Activated T-cell treated with anti-CD3 and anti-CD28 coated beads for 24 hours (primary cell): ENCODE results near the gene PTPN2.

Experiments
- DNase-seq: peaks from one replicate; pipeline ENCODE4 v3.0.0-alpha.2; 2020; ENCODE audit warnings: low read depth

PTPN2 gene

DNA sequence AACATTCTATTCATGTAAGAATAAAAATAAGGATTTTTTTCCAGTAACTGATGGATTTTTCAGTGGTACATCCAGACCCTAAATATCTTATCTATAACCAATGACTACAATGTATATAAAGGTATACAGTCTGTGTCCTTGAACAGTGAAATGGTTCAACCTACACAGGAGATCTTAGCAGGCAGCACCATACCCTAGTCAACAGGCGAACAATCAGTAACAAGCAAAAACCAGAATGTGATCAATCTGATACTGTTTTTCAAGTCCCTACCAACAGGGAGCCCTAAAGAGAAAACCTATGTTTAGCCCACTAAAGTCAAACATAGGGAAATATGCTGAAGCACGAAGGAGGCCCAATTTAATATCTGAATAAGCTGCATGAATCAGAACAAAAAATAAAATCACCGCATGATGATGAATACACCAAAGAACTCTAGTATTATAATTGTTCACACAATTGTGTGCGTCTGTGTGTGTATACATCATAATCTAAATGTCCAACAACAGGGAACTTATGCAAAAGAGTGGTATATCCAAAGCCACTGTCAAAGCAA lies 26.0 kb downstream of the PTPN2 start:
- no peak for DNase-seq

DNA sequence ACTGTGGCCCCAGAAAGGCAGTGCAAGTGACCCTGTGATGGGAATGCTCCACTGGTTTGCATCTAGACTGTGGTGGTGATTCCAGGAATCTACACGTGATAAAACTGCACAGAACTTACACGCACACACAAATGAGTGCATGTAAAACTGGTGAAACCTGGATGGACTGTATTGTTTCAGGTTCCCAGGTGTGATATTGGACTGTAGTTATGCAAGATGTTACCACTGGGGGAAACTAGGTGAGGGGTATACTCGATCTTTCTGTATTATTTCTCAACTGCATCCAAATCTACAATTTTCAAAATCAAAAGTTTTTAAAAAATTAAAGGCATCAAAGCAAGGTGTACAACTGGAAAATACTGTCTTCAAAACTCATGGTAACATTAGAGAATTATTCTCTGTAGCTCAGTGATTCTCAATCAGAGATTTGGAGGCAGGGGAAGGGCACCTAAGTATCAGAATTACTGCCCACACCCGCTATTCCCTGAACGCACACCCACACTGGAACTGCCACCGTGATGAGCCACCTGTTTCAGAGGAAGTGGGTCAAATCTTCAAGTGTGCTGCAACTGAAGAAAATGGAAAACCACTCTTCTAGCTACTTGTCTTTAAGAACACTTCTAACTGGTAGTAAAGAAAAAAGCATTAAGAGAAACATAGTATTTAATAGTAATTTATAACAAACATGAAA lies 26.7 kb downstream of the PTPN2 start:
- DNase-seq: no peak

DNA sequence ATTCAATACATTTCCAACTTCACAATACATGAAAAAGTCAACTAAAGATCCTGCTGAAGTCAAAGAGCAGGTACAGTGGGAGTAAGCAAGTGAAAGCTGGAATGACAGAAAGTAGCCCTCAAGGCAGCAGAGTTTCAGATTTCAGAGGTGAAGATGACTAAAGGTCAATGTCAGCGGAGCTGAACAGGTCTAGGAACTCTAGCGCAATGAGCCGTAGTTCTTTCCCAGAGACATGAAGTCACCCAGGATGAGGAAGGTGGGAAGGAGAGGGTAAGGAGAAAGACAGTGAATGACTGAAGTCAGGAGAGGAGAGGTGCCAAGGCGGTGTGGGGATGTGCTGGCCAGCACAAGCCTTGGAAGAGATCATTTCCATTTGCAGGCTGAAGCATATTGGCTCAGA lies 28.1 kb downstream of the PTPN2 start:
- DNase-seq: no peak

DNA sequence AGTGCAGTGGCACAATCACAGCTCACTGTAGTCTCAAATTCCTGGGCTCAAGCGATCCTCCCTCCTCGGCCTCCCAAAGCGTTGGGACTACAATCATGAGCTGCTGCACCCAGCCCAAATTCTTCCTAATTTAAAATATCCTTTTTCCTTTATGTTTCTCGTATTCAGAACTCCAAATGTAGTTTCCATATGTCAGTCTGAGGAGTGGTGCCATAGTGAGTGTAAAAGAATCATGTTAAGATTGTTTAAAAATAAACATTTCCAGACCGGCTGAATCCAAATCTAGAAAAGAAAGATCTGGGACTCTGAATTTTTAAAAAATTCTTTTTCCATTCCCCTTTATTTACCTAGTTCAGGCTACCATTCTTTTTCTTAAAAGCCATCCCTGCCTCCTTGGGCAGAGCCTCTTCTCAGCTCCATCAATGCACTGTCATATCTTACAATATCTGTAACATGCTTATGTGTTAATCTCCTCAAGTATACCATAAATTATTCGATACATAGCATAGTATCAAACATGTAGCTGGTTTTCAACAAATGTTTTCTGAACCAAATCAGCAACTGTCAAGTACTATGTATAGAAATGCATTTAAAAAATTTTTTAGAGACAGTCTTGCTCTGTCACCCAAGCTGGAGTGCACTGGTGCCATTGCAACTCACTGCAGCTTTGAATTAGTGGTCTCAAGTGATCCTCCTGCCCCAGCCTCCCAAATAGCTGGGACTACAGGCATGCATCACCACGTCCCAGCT lies 31.3 kb downstream of the PTPN2 start:
- DNase-seq: no peak

DNA sequence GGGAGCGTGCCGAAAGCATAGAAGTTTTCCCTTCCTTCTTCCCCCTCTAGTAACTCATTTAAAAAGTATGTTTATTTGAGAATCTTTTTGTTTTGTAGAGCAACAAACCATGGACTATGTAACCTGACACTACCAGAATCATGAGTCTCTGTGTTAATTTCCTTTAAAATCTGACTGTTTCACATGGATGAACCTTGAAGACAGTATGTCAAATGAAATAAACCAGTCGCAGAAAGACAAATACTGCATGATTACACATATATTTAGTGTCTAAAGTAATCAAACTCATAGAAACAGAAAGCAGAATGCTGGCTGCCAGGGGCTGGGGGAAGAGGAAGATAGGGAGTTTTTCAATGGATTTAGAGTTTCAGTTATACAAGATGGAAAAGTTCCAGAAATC lies 32.3 kb downstream of the PTPN2 start:
- DNase-seq: no peak

DNA sequence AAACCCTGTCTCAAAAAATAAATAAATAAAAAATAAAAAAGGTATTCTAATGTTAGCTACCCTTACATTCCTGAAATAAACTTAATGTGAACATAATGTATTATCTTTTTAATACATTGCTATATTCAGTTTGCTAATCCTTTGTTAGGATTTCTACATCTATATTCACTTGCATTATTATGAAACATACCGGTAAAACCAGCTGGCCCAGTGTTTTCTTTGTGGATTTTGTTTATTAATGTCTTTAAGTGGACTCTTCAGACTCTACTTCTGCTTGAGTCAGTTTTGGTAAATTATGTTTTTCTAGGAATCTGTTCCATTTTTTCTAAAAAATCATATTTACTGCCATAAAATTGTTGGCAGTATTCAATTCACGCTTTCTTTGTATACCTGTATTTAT lies 34.5 kb downstream of the PTPN2 start:
- DNase-seq: no peak

DNA sequence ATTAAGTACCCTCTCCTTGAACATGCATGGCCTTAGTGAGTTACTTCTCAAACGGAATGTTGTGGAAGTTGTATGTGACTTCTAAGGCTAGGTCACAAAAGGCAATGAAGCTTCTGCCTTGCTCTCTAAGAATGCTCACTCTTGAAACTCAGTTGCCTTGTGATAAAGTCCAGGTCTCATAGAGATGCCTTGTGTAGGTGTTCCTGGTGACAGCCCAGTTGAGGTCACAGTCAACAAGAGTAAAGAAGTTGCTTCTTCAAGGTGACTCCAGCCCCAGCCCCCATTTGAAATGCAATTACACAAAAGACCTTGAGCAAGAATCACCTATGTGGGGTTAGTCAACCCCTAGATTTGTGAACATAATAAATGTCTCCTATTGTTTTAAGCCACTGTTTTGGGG lies 35.6 kb downstream of the PTPN2 start:
- DNase-seq: no peak

DNA sequence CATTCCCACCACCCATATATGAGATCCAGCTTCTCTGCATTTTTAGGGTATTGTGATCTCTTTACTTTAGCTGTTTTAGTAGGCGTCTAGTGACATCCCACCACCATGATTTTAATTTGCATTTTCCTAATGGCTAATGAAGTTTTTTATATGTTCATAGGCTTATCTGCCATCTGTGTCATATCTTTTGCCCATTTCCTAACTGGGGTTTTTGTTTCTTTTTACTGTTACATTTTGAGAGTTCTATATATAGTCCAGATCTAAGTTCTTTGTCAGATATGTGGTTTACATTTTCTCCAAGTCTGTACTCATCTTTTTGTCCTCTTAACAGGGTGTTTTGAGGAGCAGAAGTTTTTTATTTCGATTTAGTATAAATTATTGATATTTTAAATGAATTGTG lies 39.6 kb downstream of the PTPN2 start:
- DNase-seq: no peak

DNA sequence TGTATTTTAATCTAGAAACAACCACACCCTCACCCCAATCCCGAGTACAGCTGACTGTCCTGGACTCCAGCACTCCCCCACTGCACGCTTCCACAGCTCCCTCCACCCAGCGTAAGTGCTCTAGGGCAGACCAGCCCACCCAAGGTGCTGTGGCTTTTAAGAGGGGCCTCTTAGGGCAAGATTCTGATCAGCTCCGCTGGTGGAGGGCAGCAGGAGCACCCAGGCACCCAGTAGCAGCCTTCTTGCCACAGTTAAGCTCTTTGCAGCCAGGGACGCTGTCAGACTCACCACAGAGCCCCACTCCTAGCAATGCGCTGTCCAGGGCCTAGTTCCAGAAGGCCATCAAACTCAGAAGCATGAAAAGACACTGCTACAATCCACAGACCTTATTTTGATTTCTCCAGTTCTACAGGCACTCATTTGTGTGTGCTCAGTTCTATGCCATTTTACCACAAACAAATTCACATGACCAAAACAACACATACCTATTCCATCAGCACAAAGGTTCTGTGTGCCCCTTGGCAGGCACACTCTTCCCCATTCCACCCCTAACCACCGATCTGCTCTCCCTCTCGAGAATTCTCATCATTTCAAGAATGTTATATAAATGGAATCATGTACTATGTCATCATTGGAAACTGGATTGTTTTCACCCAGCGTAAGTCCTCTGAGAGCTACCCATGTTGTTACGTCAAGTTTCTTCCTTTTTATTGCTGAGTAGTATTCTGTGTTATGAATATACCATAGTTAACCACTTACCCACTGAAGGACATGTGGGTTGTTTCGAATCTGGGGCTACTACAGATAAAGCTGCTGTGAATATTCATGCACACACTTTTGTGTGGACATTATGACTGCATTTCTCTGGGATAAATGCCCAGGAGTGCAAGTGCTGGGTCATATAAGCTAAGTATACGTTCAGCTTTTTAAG lies 40.4 kb downstream of the PTPN2 start:
- no peak for DNase-seq

DNA sequence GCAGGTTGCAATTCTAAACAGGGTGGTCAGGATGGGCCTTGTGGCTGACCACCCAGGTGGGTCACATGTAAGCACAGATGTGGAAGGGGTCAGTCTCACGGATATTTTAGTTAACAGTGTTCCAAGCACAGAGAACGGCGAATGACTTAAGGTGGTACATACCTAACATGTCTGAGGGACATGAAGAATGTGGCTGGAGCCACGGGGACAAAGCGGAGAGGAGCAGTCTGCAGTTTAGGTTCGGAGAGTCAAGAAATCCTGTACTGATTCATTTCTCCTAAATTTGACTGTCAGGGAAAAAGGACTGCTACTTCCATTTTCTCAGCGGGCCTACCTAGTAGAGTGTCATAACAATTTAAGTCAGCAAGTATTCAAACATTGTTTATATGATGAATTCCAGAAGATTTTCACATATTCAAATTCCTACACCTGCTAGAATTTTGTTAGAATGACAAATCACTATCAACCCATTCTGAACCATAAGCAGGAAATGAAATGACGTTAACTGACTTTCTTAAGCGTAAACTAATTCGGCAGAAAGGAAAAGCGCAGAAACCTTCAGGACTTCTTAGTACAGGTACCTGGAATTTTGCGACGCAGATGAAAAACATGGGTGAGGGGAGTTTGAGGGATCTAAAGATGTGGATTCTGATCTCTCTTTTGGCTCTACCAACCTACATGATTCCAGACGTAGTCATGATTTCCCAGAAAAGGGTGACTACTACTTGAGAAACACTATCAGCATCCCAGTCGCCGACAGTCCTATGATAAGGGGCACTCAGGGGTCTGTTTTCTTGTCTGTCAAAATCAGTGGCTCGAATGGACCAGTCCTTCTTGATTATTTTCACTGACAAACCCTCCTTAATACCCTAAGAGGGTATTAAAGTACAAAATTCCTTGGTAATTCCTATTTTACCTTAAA lies 41.3 kb downstream of the PTPN2 start:
- DNase-seq: no peak

DNA sequence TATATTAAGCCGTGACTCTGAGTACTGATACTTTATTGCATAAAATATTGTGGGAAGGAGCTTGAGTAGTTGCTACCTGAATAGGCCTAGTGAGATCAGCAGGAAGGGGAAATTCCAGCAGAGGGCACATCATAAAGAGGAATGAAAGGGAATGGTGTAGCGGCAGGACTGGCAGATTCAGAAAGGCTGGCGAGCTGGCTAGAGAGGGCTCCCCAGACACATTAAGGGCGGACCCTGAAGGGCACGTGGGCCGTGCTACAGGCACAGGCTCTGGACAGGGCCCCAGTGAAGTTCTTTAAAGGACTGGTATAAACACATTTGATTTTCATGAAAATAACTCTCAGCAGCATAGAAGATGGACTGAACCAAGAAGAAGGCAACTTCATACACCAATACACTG lies 43.0 kb downstream of the PTPN2 start:
- no peak for DNase-seq

DNA sequence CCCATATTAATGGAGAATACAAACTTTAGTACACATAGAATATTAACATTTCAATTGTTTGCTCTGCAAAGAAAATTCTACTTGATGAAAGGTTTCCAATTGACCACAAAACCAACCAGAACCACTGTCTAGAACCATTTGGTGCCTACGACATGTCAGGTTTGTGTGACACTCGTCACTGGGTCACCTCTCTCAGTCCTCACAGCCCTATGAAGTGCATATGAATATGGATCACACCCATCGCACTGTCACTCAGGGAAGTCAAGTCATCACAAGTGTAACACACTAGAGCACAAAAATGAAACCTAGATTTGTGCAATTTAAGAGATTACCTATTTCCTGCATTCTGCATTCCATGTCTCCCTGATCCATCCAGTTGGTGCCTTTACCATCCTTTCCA lies 43.7 kb downstream of the PTPN2 start:
- DNase-seq: no peak

DNA sequence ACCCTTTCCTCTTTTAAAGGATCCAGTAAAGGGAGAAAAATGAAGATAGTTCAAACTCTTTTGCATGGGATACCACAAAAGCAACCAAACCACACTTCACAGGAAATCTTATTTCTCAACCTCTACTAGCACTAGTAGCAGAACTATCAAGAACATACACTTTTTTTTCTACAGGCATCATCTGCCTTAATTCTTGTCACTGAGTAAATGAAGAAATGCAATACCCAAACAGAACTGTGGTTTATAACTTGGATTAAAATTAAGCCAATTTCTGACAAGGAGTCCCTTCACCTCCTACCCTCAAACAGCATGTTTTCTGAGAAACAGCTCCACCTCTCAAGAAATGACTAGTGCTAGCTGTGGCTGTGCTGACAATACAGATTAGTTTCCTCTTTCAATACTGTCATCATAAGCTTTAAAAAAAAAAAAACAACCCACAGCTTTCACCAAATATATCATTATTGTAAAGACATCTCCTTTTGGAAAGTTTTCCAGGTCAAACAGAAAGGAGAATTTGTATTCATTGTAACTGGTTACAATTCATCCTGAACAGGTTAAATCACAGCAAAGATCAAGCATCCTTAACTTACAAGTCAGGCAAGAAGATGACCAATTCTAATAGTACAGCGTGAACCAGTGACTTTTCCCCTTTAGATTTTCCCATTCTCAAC lies 44.4 kb downstream of the PTPN2 start:
- DNase-seq: peak; percentile 35

DNA sequence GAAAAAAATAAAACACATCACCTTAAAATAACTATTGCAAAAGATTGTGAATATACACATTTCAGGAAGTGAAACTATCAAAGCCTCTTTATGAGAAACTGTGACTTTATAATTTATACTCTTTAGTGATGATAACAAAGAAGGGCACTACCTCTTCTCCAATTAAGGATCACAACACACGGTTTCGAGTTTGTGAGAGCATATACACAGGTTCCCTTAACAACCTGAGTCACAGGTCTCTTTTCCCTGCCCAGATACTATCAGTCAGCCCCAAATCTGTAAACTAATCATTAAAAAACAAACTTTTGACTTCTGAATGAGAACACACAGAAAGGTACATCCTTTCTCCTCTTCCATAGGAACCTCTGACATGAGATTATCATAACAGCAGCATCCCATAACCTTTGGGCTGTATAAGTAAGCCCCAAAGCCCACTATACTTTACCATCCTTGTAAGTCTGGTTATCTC lies 44.9 kb downstream of the PTPN2 start:
- DNase-seq: no peak

DNA sequence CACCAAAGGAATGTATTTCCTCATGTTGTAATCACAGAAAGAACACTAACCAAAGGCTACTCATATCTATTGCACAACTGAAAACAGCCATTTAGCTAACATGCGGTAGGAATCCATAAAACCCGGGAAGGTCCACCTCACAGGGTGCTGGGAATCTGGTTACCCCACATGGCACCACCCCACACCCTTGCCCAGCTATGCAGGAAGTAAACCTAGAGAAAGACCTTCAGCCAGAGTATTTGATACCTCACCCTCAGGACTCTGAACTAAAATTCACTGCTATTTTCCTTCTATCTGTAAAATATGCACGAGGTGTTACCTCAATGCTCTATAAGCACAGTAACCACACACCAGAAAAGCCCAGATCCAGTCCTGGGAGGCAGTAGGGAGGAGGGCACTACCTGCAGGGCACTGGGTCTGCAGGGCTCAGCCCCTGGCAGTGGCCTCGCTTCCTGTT lies 45.8 kb downstream of the PTPN2 start:
- no peak for DNase-seq

DNA sequence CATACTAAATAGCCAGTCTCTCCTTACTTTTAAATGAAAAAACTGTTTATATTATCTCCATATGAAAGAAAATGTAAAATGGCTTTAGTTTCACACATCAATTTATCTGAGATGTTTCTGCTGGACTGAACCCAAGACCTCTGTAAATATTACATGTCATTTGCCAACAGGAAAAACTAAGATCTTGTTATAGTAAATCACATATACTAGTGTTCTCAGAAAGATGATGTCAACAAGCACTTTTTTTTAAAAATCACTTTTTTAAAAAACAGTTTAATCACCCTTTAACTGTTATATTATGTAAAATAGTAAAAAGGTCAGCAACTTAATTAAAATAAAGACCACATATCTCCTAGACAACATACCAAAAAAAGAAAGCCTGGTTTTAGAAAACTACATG lies 46.3 kb downstream of the PTPN2 start:
- no peak for DNase-seq

DNA sequence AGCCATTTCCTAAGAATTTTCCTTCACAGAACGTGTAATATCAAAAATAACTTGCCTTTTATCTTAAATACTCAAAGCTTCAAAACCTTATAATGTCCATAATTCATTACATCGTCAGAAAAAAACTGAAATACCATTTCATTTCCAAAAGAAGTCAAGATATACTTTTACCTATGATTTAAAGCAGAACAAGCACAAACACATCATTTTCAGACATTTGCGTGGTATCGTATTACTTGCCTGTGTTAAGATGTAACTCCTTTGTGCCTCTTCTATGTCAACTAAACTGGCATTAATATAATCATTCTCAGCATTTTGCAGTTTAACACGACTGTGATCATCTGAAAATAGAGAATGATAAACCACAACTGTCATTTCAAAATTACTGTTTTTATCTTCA lies 47.5 kb downstream of the PTPN2 start:
- DNase-seq: no peak

DNA sequence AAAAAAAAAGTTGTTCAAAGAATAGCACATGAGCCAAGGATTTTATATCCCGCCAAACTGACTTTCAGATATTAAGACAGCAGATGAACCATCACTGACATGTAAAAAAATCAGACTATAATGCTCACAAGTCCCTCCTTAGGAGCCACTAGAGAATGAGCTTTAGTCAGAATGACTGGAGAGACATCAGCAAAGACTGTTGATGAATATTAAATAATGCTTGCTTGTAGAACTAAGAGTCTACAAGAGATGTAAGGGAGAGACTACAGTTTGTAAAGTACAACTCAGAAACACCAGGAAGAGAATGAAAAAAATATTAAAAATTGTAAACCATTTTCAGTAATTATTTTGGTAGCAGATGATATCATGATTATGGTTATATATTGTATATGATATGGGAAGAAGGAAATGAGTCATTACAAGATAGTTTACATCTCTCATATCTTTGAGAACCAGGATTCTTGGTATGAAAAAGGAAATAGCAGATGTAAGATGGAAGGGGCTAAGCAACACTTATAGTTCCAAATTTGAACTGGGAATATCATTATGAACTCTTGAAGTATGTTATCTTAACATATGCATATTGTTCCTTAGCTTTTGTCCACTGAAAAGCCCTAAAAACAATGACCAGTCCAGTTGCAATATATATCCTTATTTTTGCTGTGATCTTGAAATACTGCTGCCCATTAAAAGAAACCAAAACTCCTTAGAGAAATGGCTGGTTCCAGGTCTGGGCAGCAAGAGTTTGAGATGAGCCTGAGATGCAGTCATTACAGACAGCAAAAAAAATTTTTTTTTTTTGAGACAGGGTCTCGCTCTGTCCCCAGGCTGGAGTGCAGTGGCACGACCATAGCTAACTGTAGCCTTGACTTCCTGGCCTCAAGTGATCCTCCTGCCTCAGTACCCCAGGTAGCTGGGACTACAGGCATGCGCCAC lies 55.7 kb downstream of the PTPN2 start:
- DNase-seq: no peak

DNA sequence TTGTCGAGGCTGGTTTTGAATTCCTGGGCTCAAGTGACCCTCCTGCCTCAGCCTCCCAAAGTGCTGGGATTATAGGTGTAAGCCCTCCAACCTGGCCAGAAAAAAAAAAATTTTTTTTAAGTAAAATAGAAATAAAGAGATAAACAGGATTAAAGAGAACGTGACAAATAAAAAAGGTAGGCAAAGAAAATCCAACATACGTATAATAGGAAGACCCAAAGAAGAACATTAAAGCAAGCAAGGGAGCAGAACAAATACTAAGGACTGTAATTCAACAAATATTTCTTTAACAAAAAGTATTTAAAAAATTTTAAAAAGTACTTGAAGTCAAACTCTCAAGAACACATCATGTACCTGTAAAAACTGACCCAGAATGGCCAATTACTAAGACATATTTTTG lies 56.4 kb downstream of the PTPN2 start:
- DNase-seq: no peak

DNA sequence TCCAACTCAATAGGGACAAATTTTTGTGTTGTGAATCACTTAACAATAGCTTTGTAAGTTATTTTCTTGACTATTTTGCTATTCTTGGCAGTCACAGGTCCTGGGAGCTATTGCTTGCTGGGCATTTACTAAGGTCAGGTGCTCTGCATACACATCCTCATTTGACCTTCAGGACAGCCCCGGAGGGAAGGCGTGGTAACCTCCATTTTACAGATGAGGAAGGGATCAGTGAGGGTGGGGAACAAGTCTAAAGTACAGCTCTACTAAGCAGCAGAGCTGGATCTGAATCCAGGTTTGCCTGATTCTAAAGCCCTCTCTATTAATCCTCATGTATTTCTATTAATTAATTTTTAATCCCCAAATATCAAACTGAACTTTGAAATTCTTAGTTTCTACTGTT lies 58.8 kb downstream of the PTPN2 start:
- no peak for DNase-seq
